Stimulated activated CD8-positive, alpha-beta memory T cell treated with anti-CD3 and anti-CD28 coated beads, Interleukin-12 subunit alpha, Interleukin-12 subunit beta, amount 100 ng/mL, for 24 hours (primary cell): ENCODE results near the gene POU3F1.

Experiments
- DNase-seq: peaks from one replicate; pipeline ENCODE4 v3.0.0-alpha.2; 2020; ENCODE audit errors: extremely low read depth

The POU3F1 gene

GRCh38 chr1:38004284-38005108 is 42.1 kb downstream of the POU3F1 start:
- no peak for DNase-seq

GRCh38 chr1:38003261-38004250 is 43.0 kb downstream of the POU3F1 start:
- no peak for DNase-seq

GRCh38 chr1:38000529-38001455 is 45.8 kb downstream of the POU3F1 start:
- no peak for DNase-seq

GRCh38 chr1:38000233-38000528 is 46.4 kb downstream of the POU3F1 start:
- no peak for DNase-seq

- DNase-seq, result no peak
Observed at GRCh38 chr1:37999430-38000232, 47.0 kb downstream of the POU3F1 start.

- DNase-seq, result no peak
Observed at GRCh38 chr1:37998913-37999429, 47.6 kb downstream of the POU3F1 start.

- no peak for DNase-seq
Observed at GRCh38 chr1:37998089-37998808, 48.3 kb downstream of the POU3F1 start.

GRCh38 chr1:37997256-37998088 is 49.1 kb downstream of the POU3F1 start:
- DNase-seq, result no peak

GRCh38 chr1:37995751-37996345 is 50.7 kb downstream of the POU3F1 start:
- no peak for DNase-seq

- DNase-seq, result no peak
Observed at GRCh38 chr1:37994886-37995566, 51.6 kb downstream of the POU3F1 start.
